Activated CD4-positive, alpha-beta memory T cell treated with anti-CD3 and anti-CD28 coated beads for 36 hours (primary cell): ENCODE data around the gene CIZ1. TPM values are rescaled to one million over a fixed set of nuclear protein-coding genes. Genes with fewer than 3 reads are reported as not detected.

Experiments
- CTCF ChIA-PET: fragments of 350-600 bp; sonication (Branson Sonifier 250); formaldehyde crosslinking; loops from one replicate; lab custom pipeline; 2021; ENCODE audit warnings: antibody characterized with exemption, inconsistent platforms; lab: Charles Lee
- POLR2A ChIA-PET: fragments of 350-600 bp; sonication (Branson Sonifier 250); formaldehyde crosslinking; loops from one replicate; lab custom pipeline; 2021; ENCODE audit warnings: antibody characterized with exemption; lab: Charles Lee
- DNase-seq: peaks from one replicate; pipeline ENCODE4 v3.0.0-alpha.2; 2020
- H3K27ac Mint-ChIP-seq: one replicate; pipeline ENCODE4 v1.8.0; 2021; ENCODE audit warnings: mixed read lengths
- H3K27me3 Mint-ChIP-seq: one replicate; pipeline ENCODE4 v1.8.0; 2021; ENCODE audit warnings: mixed read lengths
- H3K36me3 Mint-ChIP-seq: one replicate; pipeline ENCODE4 v1.8.0; 2021; ENCODE audit warnings: mixed read lengths
- H3K4me1 Mint-ChIP-seq: one replicate; pipeline ENCODE4 v1.8.0; 2021; ENCODE audit warnings: low read depth, mixed read lengths
- H3K4me3 Mint-ChIP-seq: one replicate; pipeline ENCODE4 v1.8.0; 2021; ENCODE audit warnings: mild to moderate bottlenecking, mixed read lengths
- H3K9me3 Mint-ChIP-seq: one replicate; pipeline ENCODE4 v1.8.0; 2021; ENCODE audit warnings: mixed read lengths
- intact Hi-C: fragments of 100-400 bp; cut with micrococcal nuclease; formaldehyde crosslinking; loops from one replicate; pipeline ENCODE4 v1.15.1; 2023
- total RNA-seq, 2 experiments: library from RNA; stranded (reverse); gene quantifications; one replicate each; pipeline ENCODE4 v1.2.3, GENCODE V29; 2021

CIZ1 gene
- total RNA-seq, 2 experiments from 2014 or later, result 95.4 to 105 TPM

- CTCF ChIA-PET, result interaction anchor here (0.7 kb wide), 1 partner anchor 27 kb away, joined by 3 read pairs; no protein-coding TSS in a partner anchor
- no peak overlapping the region for H3K4me3 Mint-ChIP-seq
- no peaks in the 10 kb centered on the region for H3K27me3 Mint-ChIP-seq
- peaks cover 15% of the 10 kb centered on the region for H3K4me1 Mint-ChIP-seq
- H3K27ac Mint-ChIP-seq, result no peak overlapping the region
- H3K36me3 Mint-ChIP-seq, result no peaks in the 10 kb centered on the region
- no peaks in the 10 kb centered on the region for H3K9me3 Mint-ChIP-seq
- intact Hi-C loops, result no loop called here
- DNase-seq, result no peak
- POLR2A ChIA-PET, result no interaction called here
Measured at GRCh38 chr9:128146591-128147120, 44.7 kb downstream of the CIZ1 start.

DNA sequence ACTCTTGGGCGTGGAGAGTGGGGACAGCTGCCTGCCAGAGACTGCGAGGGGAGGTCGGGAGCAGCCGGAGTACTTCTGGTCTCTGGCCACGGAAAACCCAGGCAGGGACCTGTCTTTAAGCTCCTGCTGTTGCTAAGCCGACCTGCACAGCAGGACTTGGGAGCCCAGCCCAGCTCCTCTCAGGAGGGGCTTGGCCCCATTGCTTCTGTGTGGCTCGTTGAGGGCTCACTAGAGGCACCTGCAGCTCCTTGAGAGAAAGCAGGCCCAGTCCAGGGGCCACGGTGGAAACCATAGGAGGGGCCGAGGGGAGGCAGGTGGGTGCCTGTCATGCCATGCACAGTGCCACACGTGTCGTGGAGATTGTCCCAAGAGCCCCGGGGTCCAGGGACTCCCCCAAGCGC lies 45.4 kb downstream of the CIZ1 start:
- H3K4me3 Mint-ChIP-seq, result no peak overlapping the region
- H3K9me3 Mint-ChIP-seq, result no peaks in the 10 kb centered on the region
- H3K36me3 Mint-ChIP-seq, result no peaks in the 10 kb centered on the region
- no peaks in the 10 kb centered on the region for H3K27me3 Mint-ChIP-seq
- ChIA-PET POLR2A (no interaction called here), CTCF (no interaction called here)
- intact Hi-C loops, result no loop called here
- no peak for DNase-seq
- peaks cover 15% of the 10 kb centered on the region for H3K4me1 Mint-ChIP-seq
- no peak overlapping the region for H3K27ac Mint-ChIP-seq

DNA sequence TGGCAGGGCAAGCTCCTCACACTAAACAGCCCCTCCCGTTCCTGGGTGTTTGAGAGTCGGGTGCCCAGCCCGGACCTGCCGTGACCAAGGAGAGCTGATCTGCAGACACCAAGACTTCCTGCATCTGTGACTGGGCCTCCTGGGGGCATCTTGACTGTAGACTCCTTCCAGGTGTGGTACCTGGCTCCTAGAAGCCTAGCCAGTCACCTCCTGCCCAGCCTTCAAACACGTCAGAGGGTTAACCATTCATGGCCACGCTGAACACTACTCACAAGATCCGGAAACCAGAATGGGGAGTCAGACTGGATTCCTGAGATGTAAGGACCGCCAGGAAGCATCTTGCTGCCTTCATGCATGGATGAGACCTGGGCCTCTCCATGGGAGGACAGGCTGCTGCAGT lies 45.8 kb downstream of the CIZ1 start:
- intact Hi-C loops, result no loop called here
- Mint-ChIP-seq H3K27ac (no peak overlapping the region), H3K4me3 (no peak overlapping the region), H3K9me3 (no peaks in the 10 kb centered on the region), H3K36me3 (no peaks in the 10 kb centered on the region), H3K27me3 (no peaks in the 10 kb centered on the region), H3K4me1 (peaks cover 15% of the 10 kb centered on the region)
- DNase-seq, result no peak
- CTCF ChIA-PET, result no interaction called here
- POLR2A ChIA-PET, result no interaction called here

DNA sequence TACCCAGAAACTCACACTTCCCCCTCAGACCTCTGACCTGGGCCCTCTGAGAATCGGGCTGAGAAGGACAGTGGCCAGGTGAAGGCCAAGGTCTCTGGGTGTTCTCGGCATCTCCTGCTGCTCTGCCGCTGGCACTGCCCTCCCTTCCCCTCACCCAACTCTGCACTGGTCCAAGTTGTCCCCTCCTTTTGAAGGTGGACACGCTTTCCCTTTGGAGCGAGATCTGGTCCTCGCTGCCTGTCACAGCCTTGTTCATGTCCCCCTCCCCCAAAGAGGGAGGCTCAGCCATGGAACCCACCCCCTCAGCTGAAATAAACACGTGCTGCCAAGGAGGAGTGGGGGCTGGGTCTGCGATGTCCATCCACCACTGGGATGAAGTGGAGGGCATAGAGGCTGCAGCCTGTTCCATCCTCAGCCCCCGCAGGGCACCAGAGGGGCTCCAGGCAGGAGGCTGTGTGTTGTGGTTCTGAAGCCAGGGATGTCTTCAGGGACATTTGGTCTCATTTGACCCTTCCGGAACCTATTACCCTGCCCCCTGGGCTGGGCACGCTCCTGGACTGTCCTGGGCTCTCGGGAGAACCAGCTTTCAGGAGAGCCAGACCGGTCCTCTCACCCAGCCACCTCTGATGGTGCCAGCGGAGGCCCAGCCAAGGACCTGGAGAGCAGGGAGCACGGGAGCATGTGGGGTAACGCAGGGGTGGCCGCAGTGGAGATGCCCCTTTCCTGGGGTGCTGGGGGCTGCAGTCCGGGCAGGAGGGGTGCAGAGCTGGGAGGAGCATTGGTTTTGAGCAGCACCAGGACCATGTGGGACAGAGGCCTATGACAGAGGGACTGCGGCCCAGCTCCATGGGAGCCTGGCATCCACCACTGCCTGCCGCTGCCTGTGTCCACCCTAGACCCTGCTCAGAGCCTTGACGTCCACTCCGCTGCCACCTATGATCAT lies 46.9 kb downstream of the CIZ1 start:
- ChIA-PET CTCF (no interaction called here), POLR2A (no interaction called here)
- intact Hi-C loops, result no loop called here

DNA sequence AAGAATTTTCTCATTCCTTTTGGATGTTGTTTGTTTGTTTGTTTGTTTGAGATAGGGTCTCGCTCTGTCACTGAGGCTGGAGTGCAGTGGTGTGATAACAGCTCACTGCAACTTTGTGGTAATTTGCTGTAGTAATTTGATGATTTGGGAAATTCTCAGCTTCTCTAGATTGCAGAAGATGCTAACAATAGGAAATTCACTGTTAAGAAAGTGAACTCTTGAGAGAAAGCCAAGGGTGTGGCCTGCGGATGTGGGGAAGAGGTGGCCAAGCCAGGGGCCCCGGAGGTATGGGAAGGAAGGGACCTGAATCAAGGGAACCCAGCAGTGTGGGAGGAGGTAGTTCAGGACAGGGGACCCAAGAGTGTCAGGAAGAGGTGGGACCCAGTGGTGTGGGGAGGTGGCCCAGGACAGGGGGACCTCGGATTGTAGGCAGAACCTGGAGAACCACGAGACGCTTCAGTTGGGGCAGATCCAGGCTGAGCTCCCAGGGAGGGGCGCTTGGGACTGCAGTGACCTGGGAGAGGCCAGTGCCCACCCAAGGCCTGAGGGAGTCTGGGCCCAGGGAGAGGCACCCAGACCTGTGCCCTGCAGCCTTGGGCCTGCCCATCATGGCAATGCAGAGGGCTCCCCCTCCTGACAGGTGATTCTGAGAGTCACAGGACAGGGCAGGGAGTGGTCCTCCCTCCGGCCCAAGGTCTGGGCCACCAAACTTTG lies 47.7 kb downstream of the CIZ1 start:
- ChIA-PET CTCF (interaction anchor here (1.0 kb wide), 1 partner anchor 76 kb away, joined by 3 read pairs; the partner anchor contains the start of gene NAIF1), POLR2A (no interaction called here)
- Mint-ChIP-seq H3K27ac (no peak overlapping the region), H3K9me3 (no peaks in the 10 kb centered on the region), H3K27me3 (no peaks in the 10 kb centered on the region), H3K4me3 (no peak overlapping the region), H3K36me3 (no peaks in the 10 kb centered on the region), H3K4me1 (peaks cover 15% of the 10 kb centered on the region)
- intact Hi-C loops, result no loop called here
- DNase-seq, result no peak

More for the DNA sequence above, 46.9 kb downstream of the CIZ1 start:
- Mint-ChIP-seq H3K4me3 (no peak overlapping the region), H3K9me3 (no peaks in the 10 kb centered on the region), H3K4me1 (peaks cover 15% of the 10 kb centered on the region), H3K36me3 (no peaks in the 10 kb centered on the region), H3K27ac (no peak overlapping the region), H3K27me3 (no peaks in the 10 kb centered on the region)
- DNase-seq, result no peak

GRCh38 chr9:128142596-128142995 lies 48.8 kb downstream of the CIZ1 start:
- H3K27ac Mint-ChIP-seq, result no peak overlapping the region
- H3K36me3 Mint-ChIP-seq, result no peaks in the 10 kb centered on the region
- intact Hi-C loops, result no loop called here
- H3K4me1 Mint-ChIP-seq, result peaks cover 15% of the 10 kb centered on the region
- no peak for DNase-seq
- no peak overlapping the region for H3K4me3 Mint-ChIP-seq
- H3K27me3 Mint-ChIP-seq, result no peaks in the 10 kb centered on the region
- POLR2A ChIA-PET, result no interaction called here
- CTCF ChIA-PET, result interaction anchor here (0.9 to 1.0 kb wide), 2 partner anchors 25 to 75 kb away, joined by 3 read pairs; partner anchors contain the start of gene NAIF1
- no peaks in the 10 kb centered on the region for H3K9me3 Mint-ChIP-seq

DNA sequence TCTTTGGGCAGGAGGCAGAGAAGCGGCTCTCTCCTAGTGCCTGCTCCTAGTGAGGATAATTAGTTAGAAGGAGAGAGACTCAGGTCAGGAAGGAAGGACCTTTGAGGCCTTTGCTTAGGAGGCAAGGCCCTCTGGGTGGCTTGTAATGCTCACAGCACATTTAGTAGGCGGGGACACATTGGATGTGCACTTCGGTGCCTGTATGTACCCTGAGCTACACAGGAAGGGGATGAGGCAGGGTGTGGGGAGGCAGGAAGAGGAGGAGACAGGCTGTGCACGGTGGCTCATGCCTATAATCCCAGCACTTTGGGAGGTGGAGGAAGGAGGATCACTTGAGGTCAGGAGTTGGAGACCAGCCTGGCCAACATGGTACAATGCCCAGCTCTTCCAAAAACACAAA lies 49.3 kb downstream of the CIZ1 start:
- DNase-seq, result no peak
- ChIA-PET POLR2A (no interaction called here), CTCF (interaction anchor here (0.9 kb wide), 1 partner anchor 25 kb away, joined by 3 read pairs; no protein-coding TSS in a partner anchor)
- Mint-ChIP-seq H3K27ac (no peak overlapping the region), H3K27me3 (no peaks in the 10 kb centered on the region), H3K9me3 (no peaks in the 10 kb centered on the region), H3K4me3 (no peak overlapping the region), H3K4me1 (peaks cover 15% of the 10 kb centered on the region), H3K36me3 (no peaks in the 10 kb centered on the region)
- intact Hi-C loops, result no loop called here

GRCh38 chr9:128141604-128142003 lies 49.8 kb downstream of the CIZ1 start:
- no peak for DNase-seq
- ChIA-PET POLR2A (no interaction called here), CTCF (no interaction called here)
- peaks cover 15% of the 10 kb centered on the region for H3K4me1 Mint-ChIP-seq
- H3K36me3 Mint-ChIP-seq, result no peaks in the 10 kb centered on the region
- no peak overlapping the region for H3K27ac Mint-ChIP-seq
- H3K4me3 Mint-ChIP-seq, result no peak overlapping the region
- intact Hi-C loops, result no loop called here
- no peaks in the 10 kb centered on the region for H3K9me3 Mint-ChIP-seq
- no peaks in the 10 kb centered on the region for H3K27me3 Mint-ChIP-seq

DNA sequence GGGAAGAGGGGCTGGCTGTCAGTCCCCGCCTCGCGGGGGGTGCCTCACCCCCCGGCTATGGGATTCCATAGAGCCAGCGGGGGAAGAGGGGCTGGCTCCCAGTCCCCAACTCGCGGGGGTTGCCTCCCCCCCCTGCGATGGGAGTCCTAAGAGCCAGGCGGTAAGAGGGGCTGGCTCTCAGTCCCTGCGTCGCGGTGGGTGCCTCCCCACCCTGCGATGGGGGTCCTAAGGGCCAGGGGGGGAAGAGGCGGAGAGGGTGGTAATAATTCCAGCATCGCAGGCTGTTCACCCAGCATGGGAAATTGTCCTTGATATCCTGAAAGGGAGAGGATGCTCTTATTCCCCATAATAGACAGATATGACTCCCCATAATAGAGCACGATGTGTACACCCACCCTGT lies 51.8 kb downstream of the CIZ1 start:
- CTCF ChIA-PET, result no interaction called here
- intact Hi-C loops, result no loop called here

DNA sequence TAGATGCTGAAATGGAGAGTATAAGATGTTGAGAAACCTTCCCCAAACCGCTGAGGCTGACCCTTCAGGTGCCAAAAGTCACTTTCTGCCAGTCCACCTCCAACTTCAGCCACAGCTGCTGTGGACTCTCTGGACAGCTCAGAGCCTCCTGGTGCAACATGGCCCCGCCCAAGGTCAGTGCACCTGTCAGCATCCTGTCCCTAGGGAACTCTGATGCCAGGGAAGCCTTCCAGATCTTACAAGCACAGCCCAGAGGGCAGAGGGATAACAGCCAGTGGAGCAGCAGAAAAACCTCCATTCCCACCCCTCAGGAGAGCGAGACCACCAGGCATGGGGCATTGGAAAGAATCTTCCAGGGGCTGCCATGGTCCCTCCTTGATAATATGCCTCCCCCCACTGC lies 53.4 kb downstream of the CIZ1 start:
- Mint-ChIP-seq H3K4me3 (no peak overlapping the region), H3K9me3 (no peaks in the 10 kb centered on the region), H3K4me1 (peaks cover 12% of the 10 kb centered on the region), H3K36me3 (no peaks in the 10 kb centered on the region), H3K27me3 (no peaks in the 10 kb centered on the region), H3K27ac (no peak overlapping the region)
- DNase-seq, result no peak
- ChIA-PET POLR2A (no interaction called here), CTCF (interaction anchor here (1.3 kb wide), 1 partner anchor 20 kb away, joined by 4 read pairs; no protein-coding TSS in a partner anchor)
- intact Hi-C loops, result no loop called here

More for the DNA sequence above, 51.8 kb downstream of the CIZ1 start:
- Mint-ChIP-seq H3K36me3 (no peaks in the 10 kb centered on the region), H3K4me3 (no peak overlapping the region), H3K4me1 (peaks cover 15% of the 10 kb centered on the region), H3K9me3 (no peaks in the 10 kb centered on the region), H3K27me3 (no peaks in the 10 kb centered on the region), H3K27ac (no peak overlapping the region)
- POLR2A ChIA-PET, result no interaction called here
- no peak for DNase-seq

GRCh38 chr9:128136816-128137793 lies 54.3 kb downstream of the CIZ1 start:
- Mint-ChIP-seq H3K4me3 (no peak overlapping the region), H3K9me3 (no peaks in the 10 kb centered on the region), H3K4me1 (peaks cover 5% of the 10 kb centered on the region), H3K27me3 (no peaks in the 10 kb centered on the region), H3K27ac (no peak overlapping the region), H3K36me3 (no peaks in the 10 kb centered on the region)
- DNase-seq, result no peak
- CTCF ChIA-PET, result interaction anchor here (1.3 to 1.4 kb wide), 2 partner anchors 9 to 19 kb away, joined by 3 to 4 read pairs; no protein-coding TSS in a partner anchor
- intact Hi-C loops, result no loop called here
- POLR2A ChIA-PET, result no interaction called here
